Fibroblast of lung (primary cell): ENCODE data around the gene UPK1A. TPM values are rescaled to one million over a fixed set of nuclear protein-coding genes. Genes with fewer than 3 reads are reported as not detected.

Source experiments
- DNase-seq, 2 donors: peaks; one replicate each; pipeline versions ENCODE4 v3.0.0 to v3.0.0-alpha.2; 2010; ENCODE audit warnings: low read depth in 2 of 2
- H2AFZ ChIP-seq: 2 replicates; pipeline ENCODE4 v1.5.1; 2012; ENCODE audit warnings: low read length, control low read depth, inconsistent platforms
- H3K27ac ChIP-seq: 2 replicates; pipeline ENCODE4 v1.5.1; 2011; ENCODE audit warnings: low read length, control low read depth; ENCODE audit not compliant: insufficient read depth
- H3K27me3 ChIP-seq: 2 replicates; pipeline ENCODE4 v1.5.1; 2011; ENCODE audit warnings: mild to moderate bottlenecking, low read length; ENCODE audit not compliant: control insufficient read depth, insufficient read depth
- H3K36me3 ChIP-seq: 2 replicates; pipeline ENCODE4 v1.5.1; 2011; ENCODE audit warnings: low read length; ENCODE audit not compliant: control insufficient read depth, insufficient read depth
- H3K4me1 ChIP-seq: 2 replicates; pipeline ENCODE4 v1.5.1; 2011; ENCODE audit warnings: low read length; ENCODE audit not compliant: control insufficient read depth, insufficient read depth; ENCODE audit errors: extremely low read depth
- H3K4me2 ChIP-seq: 2 replicates; pipeline ENCODE4 v1.5.1; 2011; ENCODE audit warnings: low read length, control low read depth; ENCODE audit not compliant: insufficient read depth; ENCODE audit errors: extremely low read depth
- H3K4me3 ChIP-seq, 4 experiments: fragments of 200-600 bp in 1 of 4; sonication (generic) in 1 of 4; replicated peaks in 1 of 4; 2 replicates each; pipeline ENCODE4 v1.5.1; 2011 to 2016; ENCODE audit warnings: low read length in 4 of 4, low read depth in 3 of 4, mild to moderate bottlenecking in 3 of 4, control low read depth in 2 of 4, inconsistent platforms in 1 of 4, mixed read lengths in 1 of 4; ENCODE audit not compliant: insufficient read depth in 1 of 4; ENCODE audit errors: control extremely low read depth in 1 of 4
- H3K79me2 ChIP-seq: 2 replicates; pipeline ENCODE4 v1.5.1; 2012; ENCODE audit warnings: mild to moderate bottlenecking, low read length, inconsistent platforms; ENCODE audit not compliant: control insufficient read depth, insufficient read depth
- H3K9ac ChIP-seq: 2 replicates; pipeline ENCODE4 v1.5.1; 2011; ENCODE audit warnings: mild to moderate bottlenecking, low read length, control low read depth; ENCODE audit not compliant: insufficient read depth
- H3K9me3 ChIP-seq: 2 replicates; pipeline ENCODE4 v1.5.1; 2012; ENCODE audit warnings: low read depth, low read length; ENCODE audit not compliant: control insufficient read depth, insufficient read depth
- H4K20me1 ChIP-seq: 2 replicates; pipeline ENCODE4 v1.5.1; 2011; ENCODE audit warnings: low read length; ENCODE audit not compliant: control insufficient read depth, insufficient read depth; ENCODE audit errors: extremely low read depth
- EZH2 ChIP-seq: IDR thresholded peaks from 2 replicates; pipeline ENCODE4 v1.5.1; 2012; ENCODE audit warnings: low read length, control low read depth, mild to moderate bottlenecking; ENCODE audit errors: missing control alignments
- polyA plus RNA-seq, 2 donors: library from polyadenylated mRNA; depleted of rRNA in 1 of 2; stranded (reverse) in 1 of 2; unstranded in 1 of 2; fragments of >200 nt; gene quantifications; 2 replicates each; pipeline ENCODE4 v1.2.1, GENCODE V29; 2011 to 2012; ENCODE audit warnings: missing spikeins in 1 of 2
- total RNA-seq: library from RNA; depleted of rRNA; stranded (reverse); fragments of >200 nt; gene quantifications from 2 replicates; pipeline ENCODE4 v1.2.1, GENCODE V29; 2014
- TF ChIP-seq, protein P1 (sequence below), 2 donors: IDR thresholded peaks in 1 of 2; conservative IDR thresholded peaks in 1 of 2; 1 replicate in 1 of 2; 2 replicates in 1 of 2; pipeline ENCODE4 v1.5.1; 2011 to 2012; ENCODE audit warnings: low read length in 2 of 2, control low read depth in 1 of 2, inconsistent platforms in 1 of 2, low read depth in 1 of 2, mild to moderate bottlenecking in 1 of 2

The UPK1A gene
- total and polyA plus RNA-seq, 2 donors (not counting 1 experiment from before 2014, with no cell fraction given): 0.27 TPM; not detected in 1

DNA sequence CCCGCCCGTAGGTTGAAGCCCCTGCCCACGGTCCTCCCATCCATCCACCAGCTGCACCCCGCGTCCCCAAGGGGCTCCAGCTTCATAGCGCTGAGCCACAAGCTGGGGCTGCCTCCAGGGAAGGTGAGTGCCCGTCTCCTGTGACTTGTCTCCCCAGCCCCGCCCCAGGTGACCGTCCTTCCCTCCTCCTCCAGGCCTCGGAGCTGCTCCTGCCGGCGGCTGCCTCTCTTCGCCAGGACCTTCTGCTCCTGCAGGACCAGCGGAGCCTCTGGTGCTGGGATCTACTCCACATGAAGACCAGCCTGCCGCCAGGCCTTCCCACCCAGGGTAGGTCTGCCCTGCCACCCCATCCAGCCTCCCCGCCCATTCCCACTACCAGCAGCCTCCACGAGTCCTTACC is 46.3 kb upstream of the UPK1A start:
- no peak for DNase-seq

DNA sequence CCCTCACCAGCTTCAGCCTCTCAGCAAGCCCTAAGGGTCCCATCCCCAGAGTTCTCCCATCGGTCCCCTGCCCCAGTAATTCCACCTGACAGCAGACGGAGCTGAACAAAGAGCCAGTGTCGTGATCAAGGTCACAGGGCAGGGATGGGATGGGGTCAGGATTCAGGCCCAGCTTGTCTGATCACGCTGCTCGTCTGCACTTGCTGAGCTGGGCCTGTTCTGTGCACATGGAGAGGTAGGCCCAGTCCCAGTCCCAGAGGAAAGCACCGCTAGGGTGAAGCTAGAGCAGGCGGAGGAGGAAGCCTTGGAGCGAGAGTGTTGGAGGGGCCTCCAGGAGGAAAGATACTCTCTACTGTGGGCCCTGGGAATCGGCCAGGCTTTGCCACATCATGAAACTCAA is 44.6 kb upstream of the UPK1A start:
- Histone ChIP-seq H2AFZ (no peak overlapping the region), H3K4me2 (no peak overlapping the region), H3K27me3 (no peaks in the 10 kb centered on the region), H3K9ac (no peak overlapping the region), H3K27ac (no peak overlapping the region), H3K9me3 (no peaks in the 10 kb centered on the region), H3K79me2 (no peaks in the 10 kb centered on the region), H3K4me1 (no peaks in the 10 kb centered on the region), H3K4me3 (no peak overlapping the region), H4K20me1 (no peaks in the 10 kb centered on the region), H3K36me3 (peaks cover 4% of the 10 kb centered on the region)
- TF ChIP-seq EZH2: no peak
- TF ChIP-seq, protein P1, sequence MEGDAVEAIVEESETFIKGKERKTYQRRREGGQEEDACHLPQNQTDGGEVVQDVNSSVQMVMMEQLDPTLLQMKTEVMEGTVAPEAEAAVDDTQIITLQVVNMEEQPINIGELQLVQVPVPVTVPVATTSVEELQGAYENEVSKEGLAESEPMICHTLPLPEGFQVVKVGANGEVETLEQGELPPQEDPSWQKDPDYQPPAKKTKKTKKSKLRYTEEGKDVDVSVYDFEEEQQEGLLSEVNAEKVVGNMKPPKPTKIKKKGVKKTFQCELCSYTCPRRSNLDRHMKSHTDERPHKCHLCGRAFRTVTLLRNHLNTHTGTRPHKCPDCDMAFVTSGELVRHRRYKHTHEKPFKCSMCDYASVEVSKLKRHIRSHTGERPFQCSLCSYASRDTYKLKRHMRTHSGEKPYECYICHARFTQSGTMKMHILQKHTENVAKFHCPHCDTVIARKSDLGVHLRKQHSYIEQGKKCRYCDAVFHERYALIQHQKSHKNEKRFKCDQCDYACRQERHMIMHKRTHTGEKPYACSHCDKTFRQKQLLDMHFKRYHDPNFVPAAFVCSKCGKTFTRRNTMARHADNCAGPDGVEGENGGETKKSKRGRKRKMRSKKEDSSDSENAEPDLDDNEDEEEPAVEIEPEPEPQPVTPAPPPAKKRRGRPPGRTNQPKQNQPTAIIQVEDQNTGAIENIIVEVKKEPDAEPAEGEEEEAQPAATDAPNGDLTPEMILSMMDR (conservative IDR thresholded peaks at IDR 0.05 in 1 of 2, IDR thresholded peaks at IDR 0.05 in 1 of 2; ENCODE audit: low read depth in 1 of 2, low read length in 2 of 2): no peak
- no peak for DNase-seq

More for the DNA sequence above, 46.3 kb upstream of the UPK1A start:
- no peaks in the 10 kb centered on the region for H4K20me1 ChIP-seq
- H3K36me3 ChIP-seq: peaks cover 4% of the 10 kb centered on the region
- no peak overlapping the region for H3K9ac ChIP-seq
- no peak overlapping the region for H2AFZ ChIP-seq
- no peaks in the 10 kb centered on the region for H3K4me1 ChIP-seq
- TF ChIP-seq EZH2: no peak
- TF ChIP-seq, protein P1 (conservative IDR thresholded peaks at IDR 0.05 in 1 of 2, IDR thresholded peaks at IDR 0.05 in 1 of 2; ENCODE audit: low read depth in 1 of 2, low read length in 2 of 2): no peak
- H3K9me3 ChIP-seq: no peaks in the 10 kb centered on the region
- no peak overlapping the region for H3K4me3 ChIP-seq
- H3K79me2 ChIP-seq: no peaks in the 10 kb centered on the region
- H3K27ac ChIP-seq: no peak overlapping the region
- no peak overlapping the region for H3K4me2 ChIP-seq
- H3K27me3 ChIP-seq: no peaks in the 10 kb centered on the region

DNA sequence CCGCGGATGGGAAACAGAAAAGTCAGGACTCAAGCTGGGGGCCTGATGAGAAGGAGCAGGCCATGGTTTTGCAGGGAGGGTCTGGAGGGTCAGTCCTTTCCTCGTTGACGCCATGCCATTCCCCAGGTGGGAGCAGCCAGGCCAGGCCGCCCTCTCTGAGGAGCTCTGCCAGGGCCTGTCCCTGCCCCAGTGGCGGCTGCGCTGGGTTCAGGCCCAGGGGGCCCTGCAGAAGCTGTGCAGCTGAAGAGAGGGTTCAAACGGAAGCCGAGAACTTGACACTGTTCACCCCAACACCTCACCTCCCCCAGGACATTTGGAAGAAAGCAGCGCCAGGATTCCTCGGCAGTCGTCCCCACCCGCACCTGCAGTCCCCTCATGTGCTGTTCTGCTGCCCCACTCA is 43.6 kb upstream of the UPK1A start:
- Histone ChIP-seq H3K36me3 (peaks cover 4% of the 10 kb centered on the region), H3K27me3 (no peaks in the 10 kb centered on the region), H4K20me1 (no peaks in the 10 kb centered on the region), H3K9ac (no peak overlapping the region), H3K4me2 (no peak overlapping the region), H3K4me3 (no peak overlapping the region), H3K9me3 (no peaks in the 10 kb centered on the region), H3K27ac (no peak overlapping the region), H2AFZ (no peak overlapping the region), H3K4me1 (no peaks in the 10 kb centered on the region), H3K79me2 (no peaks in the 10 kb centered on the region)
- DNase-seq: no peak
- TF ChIP-seq EZH2: no peak
- TF ChIP-seq, protein P1 (conservative IDR thresholded peaks at IDR 0.05 in 1 of 2, IDR thresholded peaks at IDR 0.05 in 1 of 2; ENCODE audit: low read depth in 1 of 2, low read length in 2 of 2): no peak
